GM18907 (cell line): ENCODE measurements around the gene SP4.

Experiments
- ATAC-seq: cut with Tn5 transposase; IDR thresholded peaks from one replicate; pipeline ENCODE4 v1.9.1; 2021; ENCODE audit warnings: mild to moderate bottlenecking, moderate library complexity; ENCODE audit not compliant: unreplicated experiment

Gene SP4

DNA sequence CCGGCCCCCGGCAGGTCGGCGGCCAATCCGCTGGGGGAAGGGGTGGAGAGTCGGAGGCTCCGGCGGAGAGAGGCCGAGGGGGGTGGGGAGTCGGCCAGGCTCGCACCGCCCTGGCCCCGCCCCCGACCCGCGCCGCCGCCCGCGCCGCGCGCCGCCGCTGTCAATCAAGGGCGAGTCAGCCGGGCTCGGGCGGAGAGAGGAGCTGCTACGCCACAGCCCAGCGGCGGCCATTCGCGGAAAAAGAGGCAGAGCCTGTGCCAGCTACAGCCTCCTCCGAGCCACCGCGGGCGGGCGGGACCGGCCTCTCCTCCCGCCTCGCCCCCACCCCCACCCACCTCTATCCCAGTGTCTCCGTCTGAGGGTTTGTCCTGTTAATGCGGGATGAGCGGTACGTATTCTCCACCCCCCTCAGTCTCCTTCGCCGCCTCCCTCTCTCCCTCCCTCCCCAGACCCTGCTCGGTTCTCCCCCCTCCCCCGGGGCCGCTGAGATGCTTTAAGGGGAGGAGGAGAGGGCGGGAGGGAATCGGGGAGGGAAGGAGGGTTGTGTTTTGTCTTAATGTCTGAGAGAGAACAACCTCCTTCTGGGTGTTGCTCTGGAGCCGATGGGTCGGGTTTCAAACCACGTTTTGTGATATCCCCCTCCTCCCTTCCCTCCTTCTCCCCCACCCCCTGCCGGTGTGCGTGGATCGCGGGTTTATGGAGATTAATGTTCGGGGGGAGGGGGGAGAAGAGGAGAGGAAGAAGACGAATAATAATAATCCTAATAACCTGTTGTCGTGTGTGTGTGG is at the start of gene SP4:
TSS of gene SP4 (plus strand) at position 213 of the 788 bp plus-strand sequence. CDS start at position 382, 169 bp downstream.
- ATAC-seq: peak; percentile 78

DNA sequence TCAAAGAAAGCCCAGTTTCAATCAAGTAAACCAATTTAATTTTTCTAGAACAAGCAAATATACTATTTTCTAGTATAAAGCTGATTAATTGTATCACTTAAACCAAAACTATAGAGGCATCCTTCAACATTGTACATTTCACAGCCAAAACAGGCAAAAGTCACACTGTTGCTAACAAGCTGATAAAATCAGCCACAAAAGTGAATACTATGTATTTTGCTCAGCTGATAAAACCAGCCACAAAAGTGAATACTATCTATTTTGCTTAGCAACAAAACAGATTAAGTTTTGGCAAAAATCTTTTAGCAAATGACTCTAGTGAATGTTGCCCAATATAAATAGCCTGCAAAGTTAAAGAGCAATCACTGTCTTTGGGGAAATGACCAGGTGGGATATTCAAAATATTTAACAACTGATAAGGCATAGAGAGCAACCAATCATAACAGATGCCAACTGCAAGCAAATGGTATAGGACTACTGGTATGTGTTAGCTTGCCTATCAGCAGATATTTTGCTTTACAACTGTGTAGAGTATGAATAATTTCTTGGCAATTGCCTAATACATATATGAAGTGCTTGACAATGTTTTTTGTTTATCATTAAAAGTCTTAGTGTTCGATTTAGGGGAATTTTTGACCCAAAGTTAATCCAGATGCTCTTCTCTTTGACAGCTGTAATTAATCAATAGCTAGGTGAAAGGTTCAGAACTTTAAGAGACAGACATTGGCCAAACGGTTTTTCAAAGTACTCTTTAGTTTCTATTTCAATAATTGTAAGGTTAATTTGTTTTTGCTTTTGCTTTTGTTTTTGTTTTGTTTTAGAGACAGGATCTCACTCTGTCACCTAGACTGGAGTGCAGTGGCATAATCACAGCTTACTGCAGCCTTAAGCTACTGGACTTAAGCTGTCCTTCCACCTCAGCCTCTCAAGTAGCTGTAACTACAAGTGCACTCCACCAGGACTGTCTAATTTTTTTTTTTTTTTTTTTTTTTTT is 44.4 kb upstream of the SP4 start:
- ATAC-seq: peak; percentile 92

DNA sequence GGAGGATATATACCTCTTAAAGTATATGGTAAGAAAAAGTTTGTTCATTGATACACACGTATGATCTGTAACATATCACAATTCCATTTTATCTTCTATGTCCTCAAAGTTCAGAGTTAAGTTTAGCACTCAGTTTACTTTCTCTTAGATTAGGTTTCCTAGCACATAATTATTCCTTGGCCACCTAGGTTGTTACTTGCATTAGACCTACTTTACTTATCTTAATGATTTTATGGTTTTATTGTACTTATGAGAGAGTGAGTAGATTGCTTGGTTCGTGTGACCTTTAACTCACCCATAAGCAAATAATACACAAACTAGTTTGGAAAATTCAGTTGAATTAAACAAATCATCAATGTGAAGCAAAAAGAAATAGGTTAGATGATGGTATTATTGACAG is 33.9 kb upstream of the SP4 start:
- no peak for ATAC-seq

DNA sequence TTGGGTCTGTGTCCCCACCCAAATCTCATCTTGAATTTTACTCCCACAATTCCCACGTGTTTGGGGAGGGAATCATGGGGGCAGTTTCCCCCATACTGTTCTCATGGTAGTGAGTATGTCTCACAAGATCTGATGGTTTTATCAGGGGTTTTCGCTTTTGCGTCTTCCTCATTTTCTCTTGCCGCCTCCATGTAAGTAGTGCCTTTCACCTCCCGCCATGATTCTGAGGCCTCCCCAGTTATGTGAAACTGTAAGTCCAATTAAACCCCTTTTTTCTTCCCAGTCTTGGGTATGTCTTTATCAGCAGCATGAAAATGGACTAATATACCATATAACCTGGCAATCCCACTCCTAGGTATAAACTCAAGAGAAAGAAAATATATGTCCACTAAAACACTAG is 25.9 kb upstream of the SP4 start:
- no peak for ATAC-seq

DNA sequence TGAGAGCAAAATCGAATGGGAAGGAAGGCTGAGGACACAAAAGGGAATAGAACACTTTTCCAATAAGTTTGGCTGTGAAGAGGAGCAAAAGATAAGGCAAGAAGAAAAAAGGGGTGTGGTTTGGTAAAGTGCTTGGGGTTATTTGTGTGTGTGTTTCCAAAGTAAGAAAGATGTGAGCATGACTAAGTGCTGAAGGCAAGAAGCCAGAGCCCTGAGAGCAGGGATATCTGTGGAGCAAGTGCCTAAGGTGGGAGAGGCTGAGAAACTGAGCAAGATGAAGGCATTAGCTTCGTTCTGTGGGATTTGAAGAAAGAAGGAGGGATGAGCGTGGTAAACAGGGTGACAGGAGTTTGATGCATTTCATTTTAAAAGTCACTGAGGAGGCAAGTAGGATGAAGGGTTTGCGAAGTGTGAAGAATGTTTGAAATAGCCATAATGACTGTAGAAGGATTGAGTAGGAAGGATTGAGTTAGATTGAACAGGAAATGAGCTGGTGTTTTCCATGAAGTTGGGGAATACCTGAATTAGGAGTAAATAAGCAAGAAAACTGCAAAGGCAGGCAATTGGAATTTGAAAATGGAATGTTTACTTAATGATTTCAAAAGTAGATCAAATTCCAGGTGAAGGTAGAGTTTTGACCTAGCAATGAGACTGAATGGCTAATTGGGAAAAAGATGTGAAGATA is 19.9 kb upstream of the SP4 start:
- no peak for ATAC-seq

DNA sequence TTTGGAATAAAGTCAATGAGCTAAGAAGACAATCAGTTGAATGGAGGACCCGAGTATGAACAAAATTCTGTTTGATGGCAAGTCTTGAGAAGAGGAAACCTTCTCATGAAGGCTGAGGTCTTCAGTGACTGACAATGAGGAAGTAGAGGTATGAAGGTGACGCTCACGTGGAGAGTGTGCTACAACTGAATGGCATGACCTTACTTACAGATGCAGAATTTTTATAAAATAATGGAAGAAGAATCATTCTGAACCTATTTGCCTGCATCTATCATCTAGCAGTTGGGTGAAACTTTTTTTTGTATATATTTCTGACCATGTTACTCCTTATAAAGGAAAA is 19.4 kb upstream of the SP4 start:
- no peak for ATAC-seq

DNA sequence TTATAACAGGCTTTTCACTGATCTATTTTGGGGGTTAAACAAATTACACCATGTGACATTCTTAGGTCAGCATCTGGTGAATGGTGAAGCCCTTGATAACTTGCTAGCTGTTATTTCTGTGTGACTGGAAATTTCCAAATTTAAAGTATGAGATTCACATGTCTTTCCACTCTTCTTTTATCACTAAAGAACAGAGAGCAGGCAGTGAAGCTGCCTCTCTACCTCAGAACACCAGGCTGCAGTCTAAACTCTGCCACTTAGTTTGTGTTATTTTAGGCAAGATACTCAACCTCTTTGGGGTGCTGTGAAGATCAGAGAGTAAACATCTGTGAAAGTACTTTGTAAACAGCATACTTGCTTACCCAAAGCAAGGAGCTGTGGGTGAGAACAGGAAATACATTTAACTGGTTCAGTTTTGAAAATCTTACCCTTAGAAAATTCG is 15.5 kb upstream of the SP4 start:
- no peak for ATAC-seq

DNA sequence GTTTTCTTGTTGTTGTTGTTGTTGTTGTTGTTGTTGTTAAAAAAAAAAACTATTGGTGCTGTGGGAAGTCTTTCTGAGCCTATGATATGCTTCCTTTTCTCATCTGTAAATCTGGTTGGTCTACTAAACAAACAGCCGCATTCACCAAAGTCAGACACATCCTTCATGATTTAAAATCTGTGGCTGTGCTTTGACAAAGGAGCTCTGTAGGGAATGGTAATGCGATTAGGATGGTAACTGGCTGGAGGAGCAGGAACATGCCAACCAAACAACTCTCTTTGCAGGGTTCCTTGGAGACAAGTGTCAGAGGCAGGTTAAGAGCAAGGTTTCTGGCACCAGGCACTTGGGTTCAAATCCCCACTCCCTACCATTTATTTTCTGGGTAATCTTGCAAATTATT is 14.9 kb upstream of the SP4 start:
- ATAC-seq: no peak

DNA sequence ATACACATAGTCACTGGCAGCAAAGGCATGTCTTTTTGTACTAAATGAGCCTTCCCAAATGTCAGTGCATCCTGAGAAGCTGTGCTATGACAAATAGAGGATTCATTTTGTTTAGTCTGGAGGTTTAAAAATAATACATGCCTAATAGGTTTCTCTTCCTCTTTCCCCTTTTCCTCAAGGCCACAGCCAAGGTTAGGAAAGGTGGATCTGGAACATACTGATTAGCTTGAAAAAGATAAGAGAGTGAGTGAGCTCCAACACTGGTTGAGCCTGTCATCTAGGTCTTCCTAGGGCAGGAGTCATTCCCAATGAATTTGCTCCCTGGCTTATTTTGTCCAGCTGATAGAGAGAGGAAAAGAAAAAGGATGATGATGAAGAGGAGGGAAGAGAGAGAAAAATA is 14.4 kb upstream of the SP4 start:
- no peak for ATAC-seq

DNA sequence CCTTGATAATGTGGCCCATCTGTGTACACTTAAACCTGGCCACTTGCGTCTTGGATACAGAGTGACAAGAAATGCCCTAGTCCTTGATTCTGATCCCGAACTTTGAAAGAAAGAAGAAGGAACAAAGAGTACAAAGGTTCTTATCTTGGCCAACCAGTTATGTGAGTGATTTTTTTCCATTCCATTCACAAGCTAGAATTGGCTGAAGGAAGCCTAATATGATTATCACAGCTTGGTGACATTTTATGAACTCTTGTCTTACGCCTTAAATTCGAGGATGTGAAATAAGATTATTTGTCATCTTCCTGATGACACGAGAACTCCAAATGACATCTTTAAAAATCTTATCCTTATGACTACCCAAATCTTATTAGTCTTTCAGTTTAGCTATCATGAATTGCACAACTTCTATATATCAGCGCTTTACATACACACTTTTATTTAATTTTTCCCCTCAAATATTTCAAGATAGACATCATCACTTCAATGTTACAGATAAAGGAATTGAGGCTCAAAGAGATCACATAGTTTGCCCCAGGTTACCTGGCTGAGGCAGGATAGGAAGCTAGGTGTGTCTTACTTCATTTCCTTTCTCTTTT is 13.0 kb upstream of the SP4 start:
- ATAC-seq: no peak

DNA sequence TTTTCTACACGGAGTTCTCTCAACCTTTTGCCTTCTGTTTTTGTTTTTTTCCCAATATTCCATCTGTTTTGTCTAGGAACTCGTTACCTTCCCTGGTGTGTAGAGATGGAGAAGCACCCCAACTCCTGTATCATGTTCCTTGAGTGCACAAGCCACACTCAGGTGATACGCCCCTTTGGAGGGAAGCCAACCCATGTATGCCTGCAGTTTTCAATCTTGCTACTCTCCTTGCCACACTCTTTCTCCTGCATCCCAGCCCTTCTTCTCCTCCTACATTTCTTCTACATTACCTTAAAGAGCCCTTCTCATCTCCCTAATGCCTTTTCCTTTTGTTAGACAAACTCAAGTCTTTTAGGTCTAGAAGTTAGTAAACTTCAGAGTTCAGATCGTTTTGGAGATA is 10.2 kb upstream of the SP4 start:
- no peak for ATAC-seq

DNA sequence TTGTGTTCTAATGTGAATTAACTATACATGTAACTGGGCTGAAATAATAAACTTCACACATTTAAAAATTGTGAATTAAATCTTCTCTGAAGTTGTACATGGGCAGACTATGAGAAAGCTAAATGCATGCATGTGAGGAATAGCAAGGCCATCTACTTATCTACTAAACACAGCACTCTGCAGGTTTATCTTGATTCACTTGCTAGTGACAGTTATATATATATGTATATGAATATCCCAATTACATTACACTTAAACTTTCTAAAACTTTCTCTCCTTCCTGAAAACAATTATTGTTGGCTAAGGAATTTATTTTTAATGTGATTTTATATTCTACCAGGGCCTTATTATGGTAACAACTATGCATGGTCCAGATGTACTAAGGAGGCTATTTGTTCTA is 5.1 kb upstream of the SP4 start:
- no peak for ATAC-seq

DNA sequence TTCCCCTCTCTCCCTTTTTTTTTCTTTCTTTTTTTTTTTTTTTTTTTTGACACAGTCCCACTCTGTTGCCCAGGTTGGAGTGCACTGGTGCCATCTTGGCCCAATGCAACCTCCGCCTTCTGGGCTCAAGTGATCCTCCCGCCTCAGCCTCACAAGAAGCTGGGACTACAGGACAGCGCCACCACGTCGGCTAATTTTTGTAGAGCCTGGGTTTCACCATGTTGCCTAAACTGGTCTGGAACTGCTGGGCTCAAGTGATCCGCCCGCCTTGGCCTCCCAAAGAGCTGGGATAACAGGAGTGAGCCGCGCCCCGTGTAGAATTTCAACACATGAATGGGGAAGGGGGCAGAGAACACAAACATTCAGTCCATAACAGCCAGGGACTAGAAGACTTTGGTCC is 2.6 kb upstream of the SP4 start:
- no peak for ATAC-seq

DNA sequence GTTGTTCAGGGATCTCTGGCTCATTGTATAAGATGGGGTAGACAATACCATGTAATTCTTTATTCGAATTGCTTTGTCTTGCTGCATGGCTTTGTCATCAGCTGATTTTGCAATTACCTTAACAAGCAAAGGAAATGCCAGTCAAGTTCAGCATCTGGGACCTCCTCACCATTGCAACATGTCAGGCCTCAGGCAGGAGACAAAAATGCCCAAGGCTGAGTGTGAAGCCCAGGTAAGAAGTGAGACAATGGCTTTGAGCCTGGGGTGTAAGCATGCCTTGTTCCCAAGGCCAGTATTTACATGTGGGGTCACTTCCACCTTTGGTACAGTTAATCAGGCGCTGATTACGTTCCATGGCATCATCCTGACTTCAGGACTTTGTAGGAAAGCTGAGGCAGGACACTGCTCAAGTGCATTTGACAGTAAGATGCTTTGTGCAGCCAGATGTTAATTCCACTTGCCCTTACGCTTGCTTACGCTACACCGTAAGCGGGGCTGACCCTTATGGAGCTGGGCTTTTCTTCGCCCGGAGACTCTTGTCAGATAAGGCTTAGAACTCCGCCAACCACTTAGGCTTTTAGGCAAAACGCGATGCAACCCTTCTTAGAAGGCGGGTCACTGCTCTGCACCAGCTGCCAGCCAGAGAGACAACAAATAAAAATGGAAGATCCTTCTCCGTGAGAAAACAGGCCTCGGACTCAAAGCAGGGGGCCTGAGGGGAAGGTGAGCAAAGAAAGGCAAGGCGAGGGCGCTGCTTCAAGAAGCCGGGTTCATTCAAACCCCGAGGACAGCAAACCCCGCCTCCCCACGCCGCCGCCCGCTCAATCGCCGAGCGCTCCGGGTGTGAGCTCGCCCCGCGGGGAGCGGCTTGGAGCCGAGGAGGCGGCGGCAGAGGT is 1.3 kb upstream of the SP4 start:
- ATAC-seq: no peak

DNA sequence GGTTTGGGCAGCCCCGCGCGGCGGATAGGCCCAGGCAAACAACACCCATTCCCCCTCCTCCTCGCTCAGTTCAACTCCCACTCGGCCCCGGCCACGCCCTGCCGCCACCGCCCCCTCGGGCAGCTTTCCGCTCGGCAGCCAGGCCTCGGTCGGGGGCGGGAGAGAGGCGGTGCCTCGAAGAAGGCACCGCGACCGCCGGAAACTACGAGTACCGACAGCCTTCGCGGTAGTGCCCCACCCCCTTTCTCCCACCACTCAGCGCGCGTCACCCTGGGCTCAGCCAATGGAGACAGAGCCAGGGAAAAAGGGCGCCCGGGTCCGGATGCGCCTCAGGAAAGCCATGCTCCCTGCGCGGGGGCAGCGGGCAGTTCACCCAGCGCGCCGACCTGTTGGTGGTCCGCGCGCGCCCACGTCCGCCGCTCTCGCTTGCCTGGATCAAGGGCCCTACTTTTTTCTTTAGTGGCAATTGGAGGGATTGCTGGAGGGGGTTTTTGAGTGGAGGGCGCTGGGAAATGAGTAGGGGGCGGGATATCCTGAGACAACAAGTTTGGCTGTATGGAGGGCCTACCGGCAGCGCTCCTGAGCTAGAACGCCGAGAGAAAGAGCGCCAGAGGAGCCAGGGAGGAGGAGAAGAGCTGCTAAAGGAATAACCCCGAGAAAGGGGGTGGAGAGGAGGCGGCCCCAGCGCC is 557 bp upstream of the SP4 start:
- ATAC-seq: peak; percentile 86

DNA sequence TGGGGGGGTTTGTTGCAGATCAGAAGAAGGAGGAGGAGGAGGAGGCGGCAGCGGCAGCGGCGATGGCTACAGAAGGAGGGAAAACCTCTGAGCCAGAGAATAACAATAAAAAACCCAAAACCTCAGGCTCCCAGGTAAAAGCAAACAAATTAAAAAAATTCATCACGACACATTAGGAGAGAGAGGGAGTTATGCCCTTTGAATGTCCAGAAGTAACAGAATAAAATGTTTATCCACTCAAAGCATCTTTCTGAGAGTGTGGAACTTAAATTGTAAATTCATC is 717 bp downstream of the SP4 start:
- no peak for ATAC-seq

DNA sequence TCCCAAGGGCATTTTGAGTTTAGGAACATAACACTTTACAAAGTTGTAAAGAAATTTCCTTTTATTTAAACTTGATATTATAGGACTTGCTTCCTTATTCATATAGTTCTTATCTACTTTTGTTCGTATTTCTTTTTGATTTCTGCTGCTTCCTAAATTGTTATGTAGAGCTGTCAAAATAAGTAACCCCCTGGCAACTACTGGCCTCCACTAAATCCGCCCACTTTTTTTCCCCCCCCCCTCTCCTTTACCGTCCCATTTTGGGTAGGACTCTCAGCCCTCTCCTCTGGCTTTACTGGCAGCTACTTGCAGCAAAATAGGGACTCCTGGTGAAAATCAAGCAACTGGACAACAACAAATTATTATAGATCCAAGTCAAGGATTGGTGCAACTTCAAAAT is 1.1 kb downstream of the SP4 start:
- ATAC-seq: no peak

DNA sequence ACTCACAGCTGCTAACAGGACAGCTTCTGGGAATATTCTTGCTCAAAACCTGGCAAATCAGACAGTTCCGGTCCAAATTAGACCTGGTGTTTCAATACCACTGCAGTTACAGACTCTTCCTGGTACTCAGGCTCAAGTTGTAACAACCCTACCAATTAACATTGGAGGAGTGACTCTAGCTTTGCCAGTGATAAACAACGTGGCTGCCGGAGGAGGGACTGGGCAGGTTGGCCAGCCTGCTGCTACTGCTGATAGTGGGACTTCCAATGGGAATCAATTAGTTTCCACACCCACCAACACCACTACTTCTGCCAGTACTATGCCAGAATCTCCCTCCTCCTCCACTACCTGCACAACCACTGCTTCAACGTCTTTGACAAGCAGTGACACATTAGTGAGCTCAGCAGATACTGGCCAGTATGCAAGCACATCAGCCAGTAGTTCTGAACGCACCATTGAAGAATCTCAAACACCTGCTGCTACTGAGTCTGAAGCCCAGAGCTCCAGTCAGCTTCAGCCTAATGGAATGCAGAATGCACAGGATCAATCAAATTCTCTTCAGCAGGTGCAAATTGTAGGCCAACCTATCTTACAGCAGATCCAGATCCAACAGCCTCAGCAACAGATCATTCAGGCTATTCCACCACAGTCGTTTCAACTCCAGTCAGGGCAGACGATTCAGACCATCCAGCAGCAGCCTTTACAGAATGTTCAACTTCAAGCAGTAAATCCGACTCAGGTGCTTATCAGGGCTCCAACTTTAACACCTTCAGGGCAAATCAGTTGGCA is 2.1 kb downstream of the SP4 start:
- ATAC-seq: no peak

DNA sequence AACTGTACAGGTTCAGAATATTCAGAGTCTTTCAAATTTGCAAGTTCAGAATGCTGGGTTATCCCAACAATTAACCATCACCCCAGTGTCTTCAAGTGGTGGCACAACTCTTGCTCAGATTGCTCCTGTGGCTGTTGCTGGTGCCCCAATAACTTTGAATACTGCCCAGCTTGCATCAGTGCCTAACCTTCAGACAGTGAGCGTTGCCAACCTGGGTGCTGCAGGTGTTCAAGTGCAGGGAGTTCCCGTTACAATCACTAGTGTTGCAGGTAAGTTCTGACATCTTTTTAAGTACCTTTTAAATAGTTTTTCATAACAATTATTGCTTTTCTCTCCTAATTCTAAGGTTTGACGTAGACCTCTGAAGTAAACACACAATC is 2.7 kb downstream of the SP4 start:
- ATAC-seq: no peak
